ENCODE data around the gene SLIT1.

The SLIT1 gene

DNA sequence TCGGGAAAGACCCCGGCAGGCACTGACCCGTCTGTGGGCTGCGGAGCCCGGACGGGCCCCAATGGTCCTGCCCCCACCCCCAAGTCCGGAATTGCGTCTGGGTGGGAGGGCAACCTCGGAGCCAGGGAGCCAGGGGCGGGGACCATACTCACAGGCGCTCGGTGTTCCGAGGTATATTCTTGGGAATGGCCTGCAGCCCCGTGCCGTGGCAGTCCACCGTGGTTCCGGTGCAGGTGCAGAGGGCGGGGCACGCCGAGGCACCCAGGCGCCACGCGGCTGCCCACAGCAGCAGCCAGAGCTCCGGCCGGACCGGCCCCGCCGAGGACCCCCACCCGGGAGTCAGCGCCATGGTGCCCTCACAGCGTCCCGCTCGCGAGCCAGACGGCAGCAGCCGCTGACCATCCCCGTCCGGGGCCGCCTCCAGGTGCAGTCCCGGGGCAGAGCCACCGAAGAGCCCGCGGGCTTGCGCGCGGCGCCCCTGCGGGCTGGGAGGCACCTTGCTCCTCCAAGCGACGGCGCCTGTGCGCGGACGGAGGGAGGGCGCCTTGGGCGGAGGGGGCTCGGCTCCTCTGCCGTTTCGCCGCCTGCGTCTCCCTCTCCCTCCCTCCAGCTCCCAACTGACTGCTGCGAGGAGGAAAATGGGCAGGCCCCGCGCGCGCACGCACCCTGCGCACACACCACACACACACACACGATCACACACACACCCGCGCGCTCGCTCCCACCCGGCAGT is at the start of gene SLIT1:
Gene SLIT1 (minus strand): TSS at position 634 of the 733 bp plus-strand sequence. CDS start 285 bp downstream, at position 349.
- no peak for DNase-seq

DNA sequence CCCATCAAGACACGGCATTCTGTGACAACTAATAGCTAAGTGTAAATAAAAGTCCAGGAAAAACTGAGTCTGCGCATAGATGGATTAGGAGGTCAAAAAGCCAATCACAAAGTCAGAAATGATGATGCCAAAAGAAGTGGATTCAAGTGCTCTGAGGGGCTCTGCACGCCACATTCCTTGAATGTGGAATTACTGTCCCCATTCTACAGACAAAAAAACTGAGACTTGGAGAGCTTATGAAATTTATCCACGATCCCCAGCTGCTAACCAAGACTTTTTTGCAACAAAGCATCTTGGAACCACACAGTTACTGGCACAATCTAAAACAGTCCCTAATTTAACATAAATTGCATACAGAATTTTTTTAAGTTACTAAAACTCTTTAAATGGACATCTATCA is 49.6 kb upstream of the SLIT1 start:
- DNase-seq = no peak

DNA sequence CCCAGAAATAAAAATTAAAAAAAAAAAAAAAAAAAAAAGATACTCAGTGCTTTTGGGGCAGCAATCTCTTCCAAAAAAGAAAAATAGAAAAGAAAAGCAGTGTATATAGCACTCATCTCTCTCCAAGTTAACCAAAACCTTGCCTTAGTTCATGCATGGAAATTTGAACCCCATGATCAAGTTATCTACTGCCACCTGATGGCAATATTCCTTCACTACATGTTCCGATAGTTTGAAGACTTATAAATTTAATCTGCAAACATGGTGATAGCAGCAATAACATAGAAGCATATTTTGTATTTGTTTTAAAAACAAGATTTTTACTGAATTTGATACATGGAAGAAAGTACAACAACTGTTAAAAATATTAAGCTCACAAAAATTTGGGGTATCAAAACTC is 48.6 kb upstream of the SLIT1 start:
- no peak for DNase-seq

DNA sequence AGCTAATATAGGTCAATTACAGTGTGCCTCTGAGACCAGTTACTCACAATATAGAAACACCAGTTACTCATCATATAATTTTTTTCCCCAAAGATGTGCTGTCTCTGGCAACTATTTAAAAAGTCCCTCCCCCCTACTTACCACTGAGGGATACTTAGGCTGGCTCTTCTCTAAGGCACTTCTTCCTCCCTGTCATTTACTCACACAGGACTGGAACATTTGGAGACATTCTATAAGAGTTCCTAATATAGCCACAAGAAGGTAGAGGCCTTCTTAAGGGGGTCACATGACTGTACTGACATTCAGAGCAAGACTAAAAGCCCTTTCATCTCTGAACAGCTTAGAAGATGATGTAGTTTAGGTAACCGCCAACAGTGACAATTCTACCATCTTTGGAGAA is 44.4 kb upstream of the SLIT1 start:
- DNase-seq = no peak

DNA sequence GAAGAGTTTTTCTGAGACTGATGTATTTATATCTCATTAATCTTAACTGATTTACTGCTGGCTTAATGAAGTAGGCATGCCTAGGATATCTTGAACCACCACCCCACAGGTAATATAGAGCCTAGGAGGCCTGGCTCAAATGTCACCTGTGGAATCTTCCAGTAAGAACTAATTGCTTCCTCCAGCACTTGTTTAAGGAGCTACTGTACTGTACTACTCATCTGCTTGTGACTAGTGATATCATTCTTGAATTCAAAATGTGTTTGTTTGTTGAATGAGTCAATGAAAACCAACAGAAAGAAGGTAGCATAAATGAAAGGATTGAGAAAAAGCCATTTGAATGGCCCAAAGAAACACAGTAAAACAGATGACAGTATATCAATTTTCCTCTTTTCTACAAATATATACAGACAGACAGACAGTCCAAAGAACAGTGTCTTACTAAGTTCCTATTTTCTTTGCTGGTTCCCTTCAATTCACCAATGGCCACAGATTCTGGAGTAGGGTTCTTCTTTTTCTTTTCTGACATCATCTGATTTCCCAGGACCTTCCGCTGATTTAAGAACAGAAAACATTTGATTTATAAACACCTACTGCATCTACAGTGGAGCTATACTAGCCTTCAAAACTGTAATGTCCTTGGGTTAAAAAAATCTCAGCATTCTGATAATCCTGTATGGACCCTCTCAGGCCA is 43.7 kb upstream of the SLIT1 start:
- no peak for DNase-seq

DNA sequence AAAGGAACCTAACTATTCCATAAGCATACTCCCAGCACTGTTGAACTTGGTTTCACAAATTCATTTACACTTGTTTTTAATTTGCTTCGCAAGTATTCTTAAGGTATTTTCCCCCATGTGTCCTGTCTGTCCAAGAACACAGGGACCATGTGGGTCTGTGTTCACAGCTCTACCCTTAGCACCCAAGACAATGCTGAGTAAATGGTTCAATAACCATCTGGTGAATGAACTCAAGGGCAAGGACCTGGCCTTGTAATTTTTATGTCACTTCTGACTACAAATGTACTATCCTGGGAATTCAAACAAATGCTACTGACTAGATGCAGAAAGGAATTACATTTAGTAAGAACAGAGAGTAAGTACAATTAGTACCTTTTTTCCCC is 43.0 kb upstream of the SLIT1 start:
- no peak for DNase-seq

DNA sequence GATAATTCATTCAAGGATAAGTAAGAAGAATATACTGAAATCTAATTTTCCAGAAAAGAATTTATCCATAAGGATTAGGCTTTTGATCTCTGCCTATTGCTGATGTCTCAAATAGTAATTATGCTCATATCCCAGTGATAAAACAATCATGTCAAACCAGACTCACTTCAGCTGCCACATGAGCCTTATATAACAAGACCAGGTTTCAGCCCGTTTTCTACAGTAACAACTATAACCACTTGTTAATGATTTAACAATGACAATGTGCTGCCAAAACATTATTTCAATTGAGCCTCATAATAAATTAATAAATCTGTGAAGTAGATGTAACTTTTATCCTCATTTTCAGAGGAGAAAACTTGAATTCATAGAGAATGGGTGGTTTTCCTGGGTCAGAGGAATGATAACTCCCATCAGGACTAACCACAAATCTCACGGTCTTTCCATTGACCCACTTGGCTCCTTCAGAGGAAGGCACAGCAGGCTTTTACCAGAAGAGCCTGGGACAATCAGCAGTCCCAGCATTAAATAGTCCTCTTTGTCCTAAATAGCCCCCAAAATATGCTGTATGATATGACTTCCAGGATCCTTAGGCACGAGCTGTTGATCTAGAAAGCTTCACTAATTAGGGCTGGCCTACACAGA is 42.5 kb upstream of the SLIT1 start:
- DNase-seq = no peak

DNA sequence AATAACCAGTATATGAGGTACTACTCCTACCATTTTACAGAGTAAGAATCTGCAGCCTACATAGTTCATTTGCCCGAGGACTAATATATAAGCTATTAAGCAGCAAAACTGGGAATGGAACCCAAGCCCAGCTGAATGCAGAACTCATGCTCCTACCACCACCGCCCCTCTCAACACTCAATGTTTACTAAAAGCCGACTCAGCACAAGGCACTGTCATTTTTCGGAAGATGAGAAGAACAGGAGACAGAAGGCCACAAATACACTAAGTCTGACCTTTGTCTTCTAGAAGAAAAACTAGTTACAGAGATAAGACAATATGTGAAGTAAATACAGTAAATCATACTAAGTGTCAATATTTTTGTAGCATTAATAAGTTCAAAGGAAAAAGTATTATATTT is 40.6 kb upstream of the SLIT1 start:
- no peak for DNase-seq

DNA sequence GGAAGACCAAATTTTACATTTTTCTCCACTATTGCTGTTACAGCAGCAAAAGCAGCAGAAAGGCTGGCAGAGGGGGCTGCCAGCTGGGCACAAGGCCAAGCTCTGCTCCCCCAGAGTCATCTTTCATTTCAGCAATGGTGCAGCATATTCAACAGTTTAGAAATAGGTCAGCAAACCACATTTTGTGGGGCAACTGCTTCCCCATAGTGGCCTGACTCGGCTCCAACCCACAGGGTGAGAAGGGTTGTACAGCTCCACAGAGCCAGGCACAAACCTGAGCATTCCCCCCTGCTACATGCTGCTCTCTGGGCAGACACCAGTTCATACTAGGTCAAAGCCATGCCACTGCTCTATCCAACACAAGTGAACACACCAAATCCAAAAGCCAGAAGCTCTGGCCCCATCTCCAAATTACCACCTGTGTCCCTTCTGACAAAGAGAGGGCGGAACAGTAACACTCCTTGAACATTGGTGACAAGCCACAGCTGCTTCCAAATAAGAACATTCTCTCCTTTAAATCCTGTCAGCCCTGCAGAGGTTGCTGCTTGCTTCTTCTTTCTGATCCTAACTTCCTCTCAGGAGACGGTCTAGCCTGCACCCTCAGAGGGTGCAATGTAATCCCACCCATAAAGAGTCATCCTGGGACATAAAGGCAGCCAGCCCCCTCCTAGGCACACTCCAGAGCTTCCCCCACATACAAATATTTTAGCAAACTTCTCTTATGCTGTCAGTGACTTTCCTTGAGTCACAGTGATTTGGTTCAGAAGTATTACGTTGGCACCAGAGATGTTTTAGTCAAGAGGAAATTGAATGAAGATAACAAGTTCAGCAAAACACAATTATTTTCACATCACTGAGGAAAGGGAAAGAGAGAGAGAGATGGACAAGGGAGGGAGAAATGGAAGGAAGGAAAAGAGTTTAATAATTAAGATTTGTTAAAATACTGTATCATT is 39.0 kb upstream of the SLIT1 start:
- peak; percentile 10 for DNase-seq

DNA sequence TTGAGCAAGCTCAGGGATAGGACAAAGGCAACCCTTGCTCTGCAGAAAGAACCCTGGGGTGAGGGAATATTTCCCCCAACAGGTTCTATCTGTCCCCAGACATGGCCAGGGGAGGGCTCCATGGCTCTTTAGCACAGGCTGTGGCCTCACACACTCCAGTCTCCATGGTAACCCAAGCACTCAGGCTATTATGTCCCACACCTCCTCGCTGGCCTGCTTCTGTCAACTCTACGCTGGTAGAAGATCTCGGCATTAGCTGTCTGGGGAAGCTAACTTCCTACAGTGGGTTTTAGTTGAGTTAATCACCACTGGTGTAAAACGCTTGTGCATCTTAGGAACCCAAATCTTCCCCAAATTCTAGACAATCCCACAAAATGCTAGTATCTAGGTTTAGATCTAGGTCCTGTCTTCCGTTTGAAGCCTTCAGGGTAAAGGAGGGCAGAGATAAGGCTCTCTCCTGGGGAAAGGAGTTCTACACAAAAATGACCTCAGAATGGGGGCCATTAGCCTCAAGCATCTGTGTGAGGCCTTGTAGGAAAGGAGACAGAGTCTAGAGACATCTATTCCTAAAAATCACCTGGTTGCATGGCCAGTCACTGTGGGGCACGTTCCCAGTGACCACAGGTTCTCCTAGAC is 36.7 kb upstream of the SLIT1 start:
- DNase-seq = no peak

DNA sequence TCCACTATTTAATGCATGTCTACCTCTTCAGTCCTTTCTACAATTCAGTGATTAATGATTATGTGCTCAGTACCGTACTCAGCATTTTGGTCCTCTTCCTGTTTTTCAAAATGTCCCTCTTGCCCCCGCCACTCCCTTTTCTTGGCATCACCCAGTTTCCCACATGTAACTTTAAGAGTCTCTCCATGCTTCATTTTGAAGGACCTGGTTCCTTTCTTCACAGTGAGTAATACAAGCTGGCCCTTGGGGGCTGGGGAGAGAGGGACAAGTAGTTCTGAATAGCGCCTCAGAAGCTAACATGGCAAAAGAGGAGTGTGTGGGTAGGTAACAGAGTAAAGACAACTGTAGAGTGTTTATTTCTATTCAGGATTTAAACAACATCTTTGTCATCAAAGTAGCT is 34.6 kb upstream of the SLIT1 start:
- no peak for DNase-seq

DNA sequence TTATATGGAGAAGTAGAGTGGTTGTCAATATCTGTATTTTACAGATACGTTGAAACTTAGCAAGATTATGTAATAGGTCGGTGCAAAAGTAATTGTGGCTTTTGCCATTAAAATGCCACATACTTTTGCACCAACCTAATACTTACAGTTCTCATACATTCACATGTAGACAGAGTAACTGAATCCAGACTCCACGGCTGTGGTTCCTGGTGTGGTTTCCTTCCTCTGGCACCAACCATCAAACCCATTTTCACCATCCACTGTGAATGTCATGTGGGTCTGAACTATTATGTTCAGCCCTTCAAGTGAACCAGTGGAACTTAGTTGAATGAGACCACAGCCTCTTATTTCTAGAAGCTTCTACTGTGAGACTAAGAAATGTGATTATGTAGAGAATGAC is 31.5 kb upstream of the SLIT1 start:
- no peak for DNase-seq

DNA sequence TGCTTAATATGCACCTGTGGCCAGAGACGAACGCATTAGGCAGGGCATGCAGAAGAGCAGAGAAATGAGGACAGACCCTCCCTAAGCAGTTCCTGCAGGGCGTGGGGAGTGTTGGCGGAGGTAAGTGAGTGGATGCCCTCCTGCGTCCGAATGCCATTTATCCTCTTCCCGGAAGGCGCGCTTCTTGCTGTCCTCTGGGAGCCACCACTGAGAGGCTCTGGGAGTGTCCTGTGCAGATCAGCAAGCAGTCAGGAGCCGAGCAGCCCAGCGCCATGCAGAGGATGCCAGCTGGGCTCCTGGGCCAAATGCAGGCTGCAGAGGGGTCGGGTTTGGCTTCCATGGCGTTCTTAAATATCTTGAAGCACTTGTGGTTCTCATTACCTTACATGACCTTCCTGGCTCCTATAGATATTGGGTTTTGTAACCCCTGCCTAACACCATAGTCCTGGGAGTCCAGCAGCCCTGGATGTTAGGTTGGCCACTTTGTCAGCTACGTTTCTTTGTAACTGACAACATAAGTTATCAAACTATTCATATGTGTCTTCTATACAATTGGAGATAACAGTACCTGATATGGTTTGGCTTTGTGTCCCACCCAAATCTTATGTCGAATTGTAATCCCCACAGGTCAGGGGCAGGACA is 30.0 kb upstream of the SLIT1 start:
- no peak for DNase-seq

DNA sequence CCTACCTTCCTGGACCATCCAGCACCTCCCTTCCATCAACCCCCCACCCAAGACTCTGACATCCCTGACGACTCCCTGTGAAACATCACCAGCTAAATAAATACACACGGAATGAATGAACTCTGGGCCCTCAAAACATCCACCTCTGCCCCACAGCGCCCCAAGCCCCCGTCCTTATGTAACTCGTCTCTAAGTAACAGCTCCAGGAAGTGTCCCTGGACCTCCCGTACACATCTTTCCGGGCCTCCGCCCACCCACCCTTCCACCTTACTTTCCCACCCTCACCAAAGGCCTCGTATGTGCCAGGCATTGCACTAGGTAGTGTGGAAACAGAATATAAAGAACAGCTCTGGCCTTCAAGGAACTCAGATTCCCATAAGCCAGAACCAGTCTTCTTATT is 27.7 kb upstream of the SLIT1 start:
- no peak for DNase-seq

DNA sequence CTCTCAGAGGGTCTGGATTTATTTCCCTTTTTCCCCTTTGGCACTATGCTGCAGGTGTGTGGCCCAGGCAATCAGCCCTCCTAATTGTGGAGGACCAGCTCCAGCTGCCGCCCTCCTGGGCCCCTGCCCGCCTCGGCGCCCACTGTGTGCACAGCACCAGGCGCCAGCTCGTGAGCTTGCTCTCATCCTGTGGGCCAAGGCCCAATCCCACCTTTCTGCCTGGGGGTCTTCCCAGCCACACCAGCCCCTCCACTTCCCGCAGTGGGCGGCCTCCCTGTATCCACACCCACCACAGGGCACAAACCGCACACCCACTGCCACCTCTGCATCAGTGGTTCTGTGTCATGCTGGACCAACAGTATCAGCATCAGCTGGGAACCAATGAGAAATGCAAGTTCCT is 25.5 kb upstream of the SLIT1 start:
- DNase-seq = no peak

DNA sequence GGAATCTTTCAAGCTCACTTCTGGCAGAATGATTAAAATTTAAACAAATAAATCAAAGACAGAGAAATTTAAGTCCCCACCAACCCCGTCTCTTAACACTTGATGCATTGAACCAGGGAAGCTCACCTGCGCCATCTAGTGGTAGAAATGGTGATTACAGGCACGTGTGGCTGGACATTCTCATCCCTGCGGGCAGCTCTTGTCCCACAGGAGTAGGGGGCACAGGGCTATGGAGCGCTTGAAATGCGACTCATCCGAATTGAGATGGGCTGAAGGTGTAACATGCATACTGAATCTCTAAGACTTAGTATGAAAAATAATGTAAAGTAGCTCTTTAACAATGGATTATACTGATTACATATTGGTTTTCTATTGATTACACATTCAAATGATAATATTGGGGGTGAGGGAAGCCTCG is 24.8 kb upstream of the SLIT1 start:
- peak; percentile 45 for DNase-seq

DNA sequence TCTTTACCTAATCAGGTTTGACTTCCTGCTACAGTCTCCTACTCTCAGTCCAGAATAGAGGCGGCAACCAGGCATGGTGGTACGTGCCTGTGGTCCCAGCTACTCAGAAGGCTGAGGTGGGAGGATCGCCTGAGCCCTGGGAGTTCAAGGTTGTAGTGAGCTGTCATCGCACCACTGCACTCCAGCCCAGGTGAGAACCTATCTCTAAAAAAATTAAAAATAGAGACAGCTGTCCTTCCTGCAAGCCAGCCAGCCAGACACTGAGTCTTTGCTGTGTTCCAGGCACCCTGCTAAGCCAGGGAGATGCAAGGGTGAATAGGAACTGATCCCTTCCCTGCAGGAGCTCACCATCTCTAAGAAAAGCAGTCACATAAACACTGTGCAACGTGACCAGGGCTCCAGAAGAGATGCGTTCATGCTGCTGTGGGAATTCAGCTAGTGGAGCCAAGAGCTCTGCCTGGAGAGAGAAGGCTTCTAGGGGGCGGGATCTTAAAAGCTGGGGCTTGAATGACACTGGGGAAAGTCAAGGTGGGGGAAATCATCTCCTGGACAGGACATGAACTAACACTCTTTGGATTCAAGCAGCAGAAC is 22.1 kb upstream of the SLIT1 start:
- DNase-seq = no peak

DNA sequence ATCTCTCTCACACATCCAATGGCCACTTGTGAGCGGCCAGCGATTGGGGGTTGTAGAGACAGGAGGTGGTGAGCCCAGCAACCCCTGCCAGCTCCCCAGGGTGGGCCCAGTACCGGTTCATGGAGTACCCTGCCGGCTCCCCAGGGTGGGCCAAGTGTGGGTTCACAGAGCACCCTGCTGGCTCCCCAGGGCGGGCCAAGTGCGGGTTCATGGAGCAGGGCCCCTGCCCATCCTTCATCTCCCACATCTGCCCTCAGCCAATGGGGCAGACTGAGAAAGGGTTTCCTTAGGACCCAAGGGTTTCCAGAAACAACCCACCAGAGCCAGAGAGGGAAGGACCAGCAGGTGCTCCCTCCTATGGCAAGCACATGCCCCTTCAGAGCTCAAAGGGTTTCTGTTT is 21.4 kb upstream of the SLIT1 start:
- DNase-seq = no peak

DNA sequence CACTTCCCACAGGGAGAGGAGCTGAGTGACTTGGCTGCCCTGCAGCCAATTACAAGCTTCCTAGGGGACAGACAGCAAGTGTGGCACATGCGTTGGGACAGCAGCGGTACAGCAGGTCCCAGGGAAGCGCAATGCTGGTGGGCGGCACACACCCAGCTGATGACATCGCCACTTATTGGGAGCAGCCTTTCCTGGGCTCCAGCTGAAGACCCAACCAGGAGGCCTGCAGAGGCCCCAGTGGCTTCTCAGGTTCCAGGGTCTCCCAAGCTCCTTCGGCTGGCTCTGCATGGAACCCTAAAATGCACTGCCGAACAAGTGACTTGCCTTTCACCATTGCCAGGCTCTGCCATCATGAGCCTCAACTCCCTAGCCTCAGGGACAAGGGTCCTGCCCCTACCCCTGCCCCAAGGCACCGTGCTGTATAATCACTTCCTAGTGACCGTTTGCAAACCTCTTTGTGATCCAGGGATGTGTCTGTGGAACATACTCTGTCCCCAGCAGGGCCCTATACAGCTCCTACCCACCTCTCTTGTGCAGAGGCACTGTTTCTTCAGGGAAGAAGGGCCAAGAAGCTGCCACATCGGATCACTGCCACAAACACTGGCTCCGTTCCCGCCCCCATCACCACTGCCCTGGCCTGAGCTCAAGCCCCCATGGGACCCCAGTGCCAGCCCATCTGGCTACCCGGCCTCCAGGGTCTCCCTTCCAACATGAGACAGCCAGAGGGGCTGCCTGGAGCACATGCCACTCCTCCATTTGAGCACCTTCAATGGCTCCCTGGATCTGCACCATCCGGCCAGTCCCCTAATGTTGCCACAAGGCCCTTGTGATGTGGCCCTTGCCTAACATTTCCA is 19.3 kb upstream of the SLIT1 start:
- DNase-seq = no peak

DNA sequence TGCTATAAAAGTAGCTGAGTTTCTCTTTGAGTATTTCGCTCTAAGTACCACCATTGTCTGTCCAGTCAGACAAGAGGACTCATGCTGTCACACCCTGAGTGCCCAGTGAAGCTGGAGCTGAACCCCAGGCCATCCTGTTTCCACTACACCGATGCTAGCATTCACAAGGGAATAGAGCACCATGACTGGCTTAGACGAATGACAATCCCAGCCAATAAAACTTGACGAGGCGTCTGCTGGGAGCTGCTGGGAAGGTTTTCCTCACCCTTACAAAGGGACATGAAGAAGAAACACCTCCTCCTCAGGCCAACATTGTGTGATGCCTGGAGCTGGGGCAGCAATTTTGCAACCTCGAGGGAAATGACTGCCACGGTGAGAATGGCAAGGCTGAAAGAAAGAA is 17.5 kb upstream of the SLIT1 start:
- DNase-seq = no peak

DNA sequence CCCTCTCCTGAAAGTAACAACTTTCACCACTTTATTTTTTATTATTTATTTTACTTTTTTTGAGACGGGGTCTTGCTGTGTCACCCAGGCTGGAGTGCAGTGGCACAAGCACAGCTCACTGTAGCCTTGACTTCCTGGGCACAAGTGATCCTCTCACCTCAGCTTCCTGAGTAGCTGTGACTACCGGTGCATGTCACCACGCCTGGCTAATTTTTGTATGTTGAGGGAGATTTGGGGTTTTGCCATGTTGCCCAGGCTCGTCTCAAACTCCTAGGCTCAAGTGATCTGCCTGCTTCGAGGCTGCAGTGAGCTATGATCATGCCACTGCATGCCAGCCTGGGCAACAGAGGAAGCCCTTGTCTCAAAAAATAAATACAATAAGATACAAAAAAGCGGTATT is 14.9 kb upstream of the SLIT1 start:
- no peak for DNase-seq
